Heart left ventricle (tissue), 13 donors: ENCODE measurements around the gene BBOX1.

Experiments used
- CTCF ChIP-seq, 12 donors: fragments of 200-600 bp; sonication (generic) in 4 of 12; IDR thresholded peaks; one replicate each; pipeline versions ENCODE4 v1.5.0 to v1.8.0; 2018 to 2022; ENCODE audit warnings: antibody characterized with exemption in 12 of 12, mild to moderate bottlenecking in 5 of 12
- POLR2A ChIP-seq, 2 donors: fragments of 450-650 bp; IDR thresholded peaks; one replicate each; pipeline ENCODE4 v1.6.1; 2017; ENCODE audit warnings: antibody characterized with exemption in 2 of 2, mild to moderate bottlenecking in 2 of 2, moderate library complexity in 2 of 2
- donor health status: ischemic (EF 13 %, LVEDD 7.1; RV severe dilation, severe dysfunction).
- donor health status: DM: no; HTN: yes; CAD: no.
- donor health status: DM: no; HTN: no; CAD: no.
- donor health status: ischemic (EF 25% LVEDD 6.9; RV normal size, moderate dysfunction).
- donor health status: ischemic (EF 25% LVEDD 5.7; RV mildly dilated, moderate dysfunction).
- donor health status: ischemic (EF 35%, LVEDD 5.7; RV mildly dilated, moderate dysfunction).
- donor health status: nonischemic (EF 11% LVEDD 7.7; RV severe dilation, severe dysfunction).
- donor health status: DM: yes; HTN: yes; CAD: no.
- donor health status: PGD.
- donor health status: ischemic (EF 29% LVEDD 5.4; RV normal size, mild dysfunction).
- donor health status: nonischemic (EF 23%, LVEDD 6.1; RV moderate dilation, normal function).

- TF ChIP-seq CTCF (IDR thresholded peaks at IDR 0.05): no peak
- TF ChIP-seq POLR2A (IDR thresholded peaks at IDR 0.05): no peak
These were observed 130.9 kb downstream of the BBOX1 start for GRCh38 chr11:27171376-27171958.
